ENCODE results near the gene TRIM22.

- TF ChIP-seq RAD21 (conservative IDR thresholded peaks at IDR 0.05) = no peak
- no peak for TF ChIP-seq CTCF (IDR thresholded peaks at IDR 0.05; ENCODE audit: poor library complexity, severe bottlenecking)
- no peak for TF ChIP-seq EP300 (conservative IDR thresholded peaks at IDR 0.05; ENCODE audit: poor library complexity, severe bottlenecking)
- no peak for TF ChIP-seq MXI1 (conservative IDR thresholded peaks at IDR 0.05; ENCODE audit: poor library complexity, severe bottlenecking)
- no peak for TF ChIP-seq SMC3 (conservative IDR thresholded peaks at IDR 0.05; ENCODE audit: poor library complexity)
- TF ChIP-seq POLR2AphosphoS5 (IDR thresholded peaks at IDR 0.05) = no peak
- no peak for TF ChIP-seq EZH2 (IDR thresholded peaks at IDR 0.05; ENCODE audit: borderline replicate concordance, insufficient read depth, low read length, poor library complexity, severe bottlenecking)
Measured at GRCh38 chr11:5643585-5643984, 46.0 kb upstream of the TRIM22 start.
